Muscle layer of colon (tissue), 2 donors: ENCODE measurements around the gene KCNIP1.

Experiments
- H3K27ac ChIP-seq: one replicate; pipeline ENCODE4 v1.7.0; 2013; ENCODE audit warnings: low read depth, mild to moderate bottlenecking, low read length, moderate library complexity
- H3K27me3 ChIP-seq, 2 donors: one replicate each; pipeline ENCODE4 v1.7.0; 2013; ENCODE audit warnings: low read length in 2 of 2, mild to moderate bottlenecking in 2 of 2; ENCODE audit not compliant: insufficient read depth in 2 of 2, control insufficient read depth in 1 of 2
- H3K36me3 ChIP-seq: one replicate; pipeline ENCODE4 v1.7.0; 2013; ENCODE audit warnings: mild to moderate bottlenecking, low read length; ENCODE audit not compliant: insufficient read depth
- H3K4me1 ChIP-seq: one replicate; pipeline ENCODE4 v1.7.0; 2013; ENCODE audit warnings: mild to moderate bottlenecking, low read length; ENCODE audit not compliant: insufficient read depth
- H3K4me3 ChIP-seq, 2 donors: one replicate each; pipeline ENCODE4 v1.7.0; 2013; ENCODE audit warnings: low read length in 2 of 2, low read depth in 1 of 2, mild to moderate bottlenecking in 1 of 2, moderate library complexity in 1 of 2
- H3K9ac ChIP-seq: one replicate; pipeline ENCODE4 v1.7.0; 2013; ENCODE audit warnings: low read length
- H3K9me3 ChIP-seq: one replicate; pipeline ENCODE4 v1.7.0; 2013; ENCODE audit warnings: mild to moderate bottlenecking, low read length
- donor health status: abdominal sarcoma.
- donor health status: Adenocarcinoma of cecum.

Gene KCNIP1

DNA sequence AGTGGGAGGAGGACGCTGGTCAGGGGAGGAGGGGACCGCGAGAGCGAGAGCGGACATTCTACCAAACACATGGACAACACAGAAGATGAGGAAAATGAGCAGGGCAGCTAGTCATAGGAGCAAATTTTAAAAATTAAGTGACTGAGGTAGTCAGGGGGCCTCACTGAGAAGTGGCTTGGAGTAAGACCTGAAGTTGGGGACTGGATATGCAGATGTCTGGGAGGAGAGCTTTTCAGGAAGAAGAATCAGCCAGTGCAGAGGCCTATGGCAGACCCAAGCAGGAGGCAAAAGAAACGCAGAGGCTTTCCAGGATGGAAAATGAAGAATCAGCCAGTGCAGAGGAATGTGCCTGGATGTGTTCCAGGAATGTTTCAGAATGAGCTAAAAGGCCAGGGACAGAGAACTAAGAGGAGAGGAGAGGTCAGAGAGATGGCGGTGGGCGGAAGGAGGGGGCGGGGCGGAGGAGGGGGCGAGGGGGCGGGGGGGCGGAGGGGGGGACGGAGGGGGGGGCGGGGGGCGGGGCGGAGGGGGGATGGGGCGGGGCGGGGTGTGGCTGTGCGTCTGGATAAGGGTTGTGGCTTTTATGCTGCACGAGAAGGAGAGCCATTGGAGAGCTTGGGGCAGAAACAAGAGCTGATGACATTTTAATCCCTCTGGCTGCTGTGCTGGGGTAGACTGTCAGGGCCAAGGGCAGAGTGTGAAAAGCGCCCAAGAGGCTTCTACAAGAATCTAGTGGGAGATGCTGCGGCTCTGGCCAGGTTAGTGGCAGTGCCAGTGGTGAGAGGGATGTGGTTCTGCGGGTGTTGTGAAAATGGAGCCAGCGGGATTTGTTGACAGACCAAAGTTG, 129.6 kb downstream of the KCNIP1 start:
- H3K9ac ChIP-seq, result no peak overlapping the region
- H3K9me3 ChIP-seq, result no peaks in the 10 kb centered on the region
- no peaks in the 10 kb centered on the region for H3K27me3 ChIP-seq
- H3K4me3 ChIP-seq, result peak overlapping the region; percentile 42 to 61
- no peaks in the 10 kb centered on the region for H3K36me3 ChIP-seq
- peaks cover 20% of the 10 kb centered on the region for H3K4me1 ChIP-seq
- peak overlapping the region; percentile 63 for H3K27ac ChIP-seq

DNA sequence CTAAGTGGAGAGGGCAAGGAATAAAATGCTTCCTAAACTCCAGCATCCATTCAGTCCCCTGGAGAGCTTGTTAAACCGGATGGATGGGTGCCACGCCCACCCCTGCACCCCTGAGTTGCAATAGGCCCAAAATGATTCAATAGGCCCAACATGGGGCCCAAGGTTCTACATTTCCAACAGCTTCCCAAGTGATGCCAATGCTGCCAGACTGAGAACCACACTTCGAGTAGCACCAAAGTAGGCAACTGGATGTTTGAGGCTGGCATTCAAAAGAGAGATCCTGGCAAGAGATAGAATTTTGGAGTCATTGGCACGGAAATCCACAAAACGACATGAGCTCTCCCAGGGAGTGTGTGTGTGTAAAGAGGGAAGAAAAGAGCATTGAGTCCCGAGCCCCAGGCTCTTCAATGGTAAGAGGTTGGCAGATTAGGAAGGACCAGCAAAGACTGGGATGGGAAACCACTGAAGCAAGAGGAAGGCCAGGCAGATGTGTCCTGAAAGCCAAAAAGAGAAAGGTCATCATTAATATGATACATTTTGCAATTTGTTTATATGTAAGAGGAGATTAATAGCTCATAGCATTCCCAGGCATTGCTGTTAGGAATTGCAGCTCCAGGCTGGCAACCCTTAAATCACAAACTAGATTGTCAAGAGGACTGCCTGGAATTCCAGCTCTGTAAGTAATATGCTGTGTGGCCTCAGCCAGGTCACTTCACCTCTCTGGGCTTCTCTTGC, 130.6 kb downstream of the KCNIP1 start:
- H3K9ac ChIP-seq, result no peak overlapping the region
- H3K4me3 ChIP-seq, result peak overlapping the region in 1 of 2 donors; percentile 57
- H3K4me1 ChIP-seq, result peaks cover 20% of the 10 kb centered on the region
- no peak overlapping the region for H3K27ac ChIP-seq
- no peaks in the 10 kb centered on the region for H3K27me3 ChIP-seq
- H3K9me3 ChIP-seq, result no peaks in the 10 kb centered on the region
- H3K36me3 ChIP-seq, result no peaks in the 10 kb centered on the region

DNA sequence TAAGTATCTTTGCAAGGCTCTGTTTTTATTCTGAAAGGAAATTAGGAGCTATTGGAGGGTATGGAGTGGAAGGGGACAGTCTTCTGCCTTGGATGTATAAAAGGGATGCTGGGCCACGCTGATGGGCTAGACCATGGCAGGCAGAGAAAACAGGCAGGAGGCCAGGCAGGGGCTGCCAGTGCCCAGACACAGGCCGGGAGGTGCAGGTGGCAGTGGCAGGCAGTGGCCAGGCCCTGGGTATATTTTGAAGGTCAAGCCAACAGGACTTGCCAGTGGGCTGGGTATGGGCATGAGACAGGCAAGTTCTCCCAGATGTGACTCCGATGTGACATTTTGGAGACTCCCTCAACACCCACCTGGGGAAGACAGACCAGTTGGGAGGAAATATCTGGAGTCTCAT, 131.9 kb downstream of the KCNIP1 start:
- Histone ChIP-seq H3K4me3 (no peak overlapping the region), H3K9me3 (no peaks in the 10 kb centered on the region), H3K4me1 (peaks cover 20% of the 10 kb centered on the region), H3K36me3 (no peaks in the 10 kb centered on the region), H3K9ac (no peak overlapping the region), H3K27ac (no peak overlapping the region), H3K27me3 (no peaks in the 10 kb centered on the region)

DNA sequence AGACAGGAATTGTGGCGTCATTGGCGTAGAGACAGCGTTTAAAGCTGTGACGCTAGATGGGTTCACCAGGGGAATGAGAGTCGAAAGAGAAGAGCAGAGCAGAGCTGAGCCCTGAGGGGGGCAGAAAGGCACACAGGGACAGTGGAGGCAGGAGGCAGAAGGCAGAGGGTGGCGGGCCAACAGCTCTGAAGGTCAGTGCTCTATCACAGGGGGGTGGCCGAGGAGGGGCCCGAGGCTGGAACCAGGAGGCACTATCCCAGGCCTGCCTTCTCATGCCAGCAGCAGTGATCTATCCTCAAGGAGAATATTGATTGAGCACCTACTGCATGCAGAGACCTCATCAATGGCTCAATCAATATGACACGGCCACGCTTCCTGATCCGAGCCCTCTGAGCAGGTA, 132.4 kb downstream of the KCNIP1 start:
- H3K9ac ChIP-seq, result no peak overlapping the region
- no peak overlapping the region for H3K4me3 ChIP-seq
- H3K27ac ChIP-seq, result no peak overlapping the region
- H3K9me3 ChIP-seq, result no peaks in the 10 kb centered on the region
- H3K36me3 ChIP-seq, result no peaks in the 10 kb centered on the region
- no peaks in the 10 kb centered on the region for H3K27me3 ChIP-seq
- peaks cover 20% of the 10 kb centered on the region for H3K4me1 ChIP-seq

DNA sequence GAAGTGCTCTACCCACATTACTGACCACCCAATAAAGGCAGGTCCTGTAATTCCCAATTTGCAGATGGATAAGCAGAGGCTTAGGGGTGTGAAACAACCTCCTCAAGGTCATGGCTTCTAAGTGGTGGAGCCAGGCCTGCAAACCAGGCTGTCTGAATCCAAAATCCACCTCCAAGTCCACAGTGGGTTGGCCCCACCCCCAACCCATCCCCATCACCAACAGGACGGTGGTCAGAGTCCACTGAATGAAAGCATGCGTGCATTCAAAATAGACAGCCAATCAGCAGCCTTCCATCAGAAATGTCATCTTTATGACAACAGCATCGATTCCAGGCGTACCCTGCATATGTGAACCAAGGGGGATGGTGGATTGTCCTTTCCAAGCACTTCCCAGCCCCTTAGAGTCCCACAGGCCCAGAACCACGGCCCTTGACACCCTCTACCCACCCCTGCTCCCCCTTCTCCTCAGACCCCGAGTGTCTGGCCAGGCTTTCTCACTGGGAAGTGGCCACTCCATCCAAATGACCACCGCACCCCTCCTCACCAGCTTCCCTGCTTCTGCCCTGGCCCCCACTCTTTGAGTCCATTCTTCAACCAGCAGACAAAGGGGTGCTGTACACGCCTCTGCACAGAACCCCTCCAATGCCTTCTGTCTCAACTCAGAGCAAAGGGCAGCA, 133.1 kb downstream of the KCNIP1 start:
- H3K4me3 ChIP-seq, result no peak overlapping the region
- H3K9ac ChIP-seq, result no peak overlapping the region
- H3K9me3 ChIP-seq, result no peaks in the 10 kb centered on the region
- H3K27me3 ChIP-seq, result no peaks in the 10 kb centered on the region
- H3K27ac ChIP-seq, result no peak overlapping the region
- no peaks in the 10 kb centered on the region for H3K36me3 ChIP-seq
- H3K4me1 ChIP-seq, result peaks cover 20% of the 10 kb centered on the region

DNA sequence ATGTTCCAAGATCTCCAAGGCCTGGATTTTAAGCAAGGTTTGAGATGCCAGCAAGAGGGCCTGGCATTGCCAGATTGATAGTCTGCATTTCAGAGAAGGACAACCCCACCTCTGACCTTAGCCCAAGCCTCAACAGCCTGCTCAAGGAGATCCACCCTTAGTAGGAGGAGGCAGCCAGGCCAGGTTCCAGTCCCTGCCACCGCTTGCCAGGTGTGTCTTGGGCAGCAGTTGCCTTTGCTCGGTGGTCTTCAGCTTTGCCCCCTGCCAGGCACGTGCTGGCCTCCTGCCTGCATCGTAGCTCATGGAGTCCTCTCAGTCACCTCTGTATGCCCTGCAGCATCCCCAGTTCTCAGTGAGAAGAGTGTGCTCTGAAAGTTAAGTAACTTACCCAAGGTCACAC, 134.2 kb downstream of the KCNIP1 start:
- Histone ChIP-seq H3K27ac (no peak overlapping the region), H3K4me3 (no peak overlapping the region)

DNA sequence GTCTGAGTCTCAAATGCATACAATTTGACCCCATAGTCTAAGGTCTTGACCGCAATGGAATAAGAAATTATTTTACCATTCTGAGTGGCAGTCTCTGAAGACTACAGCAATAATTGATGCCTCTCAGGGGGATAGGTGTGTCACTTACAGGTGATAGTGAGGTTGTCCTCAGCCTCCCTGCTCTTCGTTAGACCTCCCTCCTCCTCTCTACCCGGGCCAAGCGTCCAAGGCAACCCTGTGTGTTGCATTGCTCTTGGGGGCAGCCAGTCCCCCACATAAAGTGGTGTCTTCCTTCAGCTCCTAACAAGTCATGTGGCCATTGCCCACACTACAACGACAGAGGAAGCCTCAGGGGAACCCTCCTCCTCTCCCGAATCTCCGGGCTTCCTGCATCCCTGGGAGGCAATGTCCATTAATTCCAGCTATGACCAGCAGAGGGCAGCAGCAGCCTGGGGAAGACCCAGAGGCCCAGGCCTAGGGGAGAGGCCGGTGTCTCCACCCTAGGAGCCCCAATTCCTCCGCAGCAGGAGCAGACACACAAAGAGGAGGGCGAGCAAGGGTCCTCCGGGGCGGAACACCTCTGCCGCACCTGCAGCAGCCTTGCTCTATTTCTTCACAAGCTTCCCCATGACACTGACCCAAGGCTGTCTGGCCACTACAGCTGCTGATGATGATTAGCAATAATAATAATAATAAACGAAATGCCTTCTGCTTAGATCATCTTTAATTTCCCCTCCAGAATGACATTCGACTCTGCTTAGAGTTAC, 134.8 kb downstream of the KCNIP1 start:
- peaks cover 10% of the 10 kb centered on the region for H3K4me1 ChIP-seq
- peaks cover 4 to 5% of the 10 kb centered on the region in 2 donors for H3K27me3 ChIP-seq
- H3K9me3 ChIP-seq, result no peaks in the 10 kb centered on the region
- H3K4me3 ChIP-seq, result no peak overlapping the region
- H3K9ac ChIP-seq, result no peak overlapping the region
- H3K27ac ChIP-seq, result no peak overlapping the region
- no peaks in the 10 kb centered on the region for H3K36me3 ChIP-seq

More for the DNA sequence above, 134.2 kb downstream of the KCNIP1 start:
- peaks cover 14% of the 10 kb centered on the region for H3K4me1 ChIP-seq
- no peaks in the 10 kb centered on the region for H3K9me3 ChIP-seq
- no peak overlapping the region for H3K9ac ChIP-seq
- no peaks in the 10 kb centered on the region for H3K36me3 ChIP-seq
- peaks cover 2 to 3% of the 10 kb centered on the region in 2 donors for H3K27me3 ChIP-seq

DNA sequence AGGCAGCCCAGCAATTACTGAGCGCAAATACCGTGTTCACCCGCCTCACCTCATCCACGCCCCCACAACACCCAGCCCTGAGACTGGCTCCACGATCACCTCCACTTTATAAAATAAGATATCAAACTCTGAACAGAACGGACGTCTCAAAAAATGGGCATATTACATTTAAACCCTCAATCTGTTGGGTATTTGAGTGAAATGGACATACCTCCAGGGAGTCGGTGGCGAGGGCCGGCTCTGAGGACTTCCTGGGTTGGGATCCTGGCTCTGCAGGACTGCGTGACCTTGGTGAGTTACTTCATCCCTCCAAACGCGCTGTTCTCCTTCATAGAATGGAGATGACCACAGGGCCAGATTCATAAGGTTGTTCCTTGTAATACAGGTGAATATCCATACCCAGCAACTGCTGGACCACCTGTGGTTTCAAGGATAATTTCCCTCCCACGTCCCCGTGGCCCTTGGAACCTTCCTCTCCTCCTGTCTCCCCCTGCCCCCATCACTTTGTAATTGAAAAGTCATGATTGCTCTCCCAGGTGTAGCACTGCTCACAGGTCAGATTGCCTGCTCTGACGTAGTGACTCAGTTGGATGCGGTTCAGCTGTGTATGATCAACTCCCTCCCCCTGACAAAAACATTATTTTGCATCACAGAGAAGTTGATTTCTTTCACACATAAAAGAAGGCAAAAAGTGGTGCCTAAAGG, 135.6 kb downstream of the KCNIP1 start:
- Histone ChIP-seq H3K27me3 (peaks cover 4 to 5% of the 10 kb centered on the region in 2 donors), H3K4me3 (no peak overlapping the region), H3K36me3 (no peaks in the 10 kb centered on the region), H3K4me1 (peaks cover 3% of the 10 kb centered on the region), H3K27ac (no peak overlapping the region), H3K9me3 (no peaks in the 10 kb centered on the region), H3K9ac (no peak overlapping the region)

DNA sequence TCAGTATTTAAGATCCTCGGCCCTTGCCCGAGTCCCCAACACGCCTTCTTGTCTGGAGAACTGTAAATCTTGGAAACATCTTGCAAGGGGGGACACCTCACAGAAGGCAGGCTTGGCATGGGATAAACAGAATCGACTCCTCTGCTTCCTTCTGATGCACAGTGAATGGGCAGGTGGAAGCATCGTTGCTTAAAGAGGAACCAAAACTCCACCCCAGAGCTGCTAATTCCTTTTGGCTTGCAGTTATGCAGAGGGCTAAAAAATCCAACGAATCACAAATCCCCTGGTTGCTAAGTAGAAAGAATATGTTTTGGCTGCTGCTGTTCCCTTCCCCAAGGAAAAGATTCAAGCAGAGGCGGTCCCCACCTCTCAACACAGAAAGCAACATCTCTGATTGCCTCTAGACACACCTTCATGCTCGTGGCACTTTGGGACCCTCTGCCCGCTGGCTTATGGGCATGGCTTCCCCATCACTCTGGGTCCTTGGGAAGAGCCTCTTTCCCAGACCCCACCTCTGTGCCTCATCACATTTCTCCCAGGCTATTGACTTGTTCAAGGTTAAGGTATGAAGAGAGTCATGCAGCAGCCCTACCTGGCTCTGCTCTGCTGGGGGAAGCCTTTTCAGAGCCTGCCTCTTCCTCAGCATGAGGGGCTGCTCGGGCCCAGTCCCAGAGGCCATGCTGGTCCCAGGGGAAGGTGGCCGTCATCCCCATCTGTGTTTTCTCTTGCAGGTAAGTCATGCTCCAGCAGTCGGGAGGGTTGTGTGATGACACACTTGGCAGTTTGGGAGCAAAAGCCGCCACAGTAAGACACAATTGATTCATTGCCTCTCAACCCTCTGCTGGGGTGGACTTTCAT, 137.1 kb downstream of the KCNIP1 start:
- Histone ChIP-seq H3K27ac (no peak overlapping the region), H3K9ac (no peak overlapping the region), H3K4me1 (no peaks in the 10 kb centered on the region), H3K27me3 (peaks cover 4 to 5% of the 10 kb centered on the region in 2 donors), H3K36me3 (no peaks in the 10 kb centered on the region), H3K4me3 (no peak overlapping the region), H3K9me3 (no peaks in the 10 kb centered on the region)

DNA sequence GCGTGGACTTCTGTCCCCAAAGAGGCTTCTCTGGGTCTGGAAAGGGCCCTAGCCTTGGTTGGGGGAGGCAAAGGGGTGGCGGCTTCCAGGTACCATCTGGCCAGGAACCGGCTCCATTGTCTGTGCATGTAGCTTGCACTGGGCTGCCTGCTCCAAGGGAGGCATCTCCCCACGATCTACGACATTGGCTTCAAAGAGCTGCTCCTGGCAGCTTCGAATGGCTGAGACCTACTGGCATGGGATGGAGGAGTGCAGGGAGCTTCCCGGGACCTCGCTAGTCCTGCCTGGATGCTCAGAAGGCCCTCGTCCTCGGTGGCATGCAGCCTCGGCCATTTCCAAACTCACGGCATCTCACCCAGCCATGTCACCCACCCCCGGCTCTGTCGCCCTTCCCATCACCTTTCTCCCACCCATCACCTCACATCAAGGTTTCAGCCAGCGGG, 137.8 kb downstream of the KCNIP1 start:
- H3K4me1 ChIP-seq, result no peaks in the 10 kb centered on the region
- H3K27ac ChIP-seq, result no peak overlapping the region
- no peaks in the 10 kb centered on the region for H3K9me3 ChIP-seq
- no peak overlapping the region for H3K9ac ChIP-seq
- peaks cover 4 to 5% of the 10 kb centered on the region in 2 donors for H3K27me3 ChIP-seq
- H3K4me3 ChIP-seq, result no peak overlapping the region
- no peaks in the 10 kb centered on the region for H3K36me3 ChIP-seq
